Activated naive CD8-positive, alpha-beta T cell treated with anti-CD3 and anti-CD28 coated beads, Interleukin-2, amount 50 U/mL, for 24 hours (primary cell): Measurements from ENCODE around the gene PLXNB2.

Experiments
- ATAC-seq: fragments of 150-1000 bp; cut with Tn5 transposase; one replicate; pipeline ENCODE4 v1.10.0; 2021
- DNase-seq: peaks from one replicate; pipeline ENCODE4 v3.0.0; 2021
- H3K27ac Mint-ChIP-seq: one replicate; pipeline ENCODE4 v1.8.0; 2021; ENCODE audit warnings: mild to moderate bottlenecking, mixed read lengths
- H3K27me3 Mint-ChIP-seq: one replicate; pipeline ENCODE4 v1.8.0; 2021; ENCODE audit warnings: mixed read lengths
- H3K36me3 Mint-ChIP-seq: one replicate; pipeline ENCODE4 v1.8.0; 2021; ENCODE audit warnings: low read depth, mixed read lengths
- H3K4me1 Mint-ChIP-seq: one replicate; pipeline ENCODE4 v1.8.0; 2021; ENCODE audit warnings: mixed read lengths
- H3K4me3 Mint-ChIP-seq: one replicate; pipeline ENCODE4 v1.8.0; 2021; ENCODE audit warnings: mild to moderate bottlenecking, moderate library complexity, mixed read lengths
- H3K9me3 Mint-ChIP-seq: one replicate; pipeline ENCODE4 v1.8.0; 2021; ENCODE audit warnings: mixed read lengths

PLXNB2 gene

GRCh38 chr22:50310031-50310722 is 2.7 kb upstream of the PLXNB2 start:
- Mint-ChIP-seq H3K4me3 (no peak overlapping the region), H3K4me1 (peaks cover 23% of the 10 kb centered on the region), H3K27me3 (peaks cover 6% of the 10 kb centered on the region), H3K36me3 (no peaks in the 10 kb centered on the region), H3K27ac (no peak overlapping the region), H3K9me3 (no peaks in the 10 kb centered on the region)
- ATAC-seq, result no peak
- DNase-seq, result no peak

GRCh38 chr22:50309601-50309991 is 2.1 kb upstream of the PLXNB2 start:
- peaks cover 19% of the 10 kb centered on the region for H3K4me1 Mint-ChIP-seq
- no peaks in the 10 kb centered on the region for H3K9me3 Mint-ChIP-seq
- ATAC-seq (no peak), DNase-seq (no peak)
- H3K27ac Mint-ChIP-seq, result no peak overlapping the region
- H3K27me3 Mint-ChIP-seq, result peaks cover 6% of the 10 kb centered on the region
- no peak overlapping the region for H3K4me3 Mint-ChIP-seq
- H3K36me3 Mint-ChIP-seq, result no peaks in the 10 kb centered on the region

DNA sequence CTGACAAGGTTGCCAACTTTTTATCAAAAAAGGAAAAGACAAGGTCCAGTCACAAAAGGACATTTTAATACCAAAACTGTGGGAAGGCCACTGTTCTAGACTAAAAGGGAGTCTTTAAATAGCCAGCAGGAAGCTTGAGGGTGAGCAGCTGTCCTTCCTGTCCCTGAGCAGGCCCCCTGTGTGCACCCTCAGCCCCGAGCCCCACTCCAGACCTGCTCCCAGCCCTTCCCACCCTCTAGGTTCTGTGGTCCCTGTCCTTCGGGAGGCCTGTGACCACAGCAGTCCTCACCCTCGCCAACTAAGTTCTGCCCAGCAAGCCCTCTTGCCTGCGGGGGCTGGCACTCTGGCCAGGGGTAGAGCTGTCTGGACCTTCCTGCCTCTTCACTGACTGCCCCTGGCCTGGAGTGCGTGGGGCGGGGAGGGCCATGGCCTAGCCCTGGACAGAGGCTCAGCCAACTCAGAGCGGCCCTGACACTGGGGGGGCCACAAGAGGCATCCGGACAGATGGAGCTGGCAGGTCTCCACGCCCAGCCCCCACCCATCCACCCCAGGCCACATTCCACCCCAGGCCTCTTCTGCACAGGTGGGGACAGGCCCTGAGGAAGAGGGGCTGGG is 1.6 kb upstream of the PLXNB2 start:
- Mint-ChIP-seq H3K9me3 (no peaks in the 10 kb centered on the region), H3K4me3 (peak overlapping the region; percentile 25), H3K4me1 (peaks cover 17% of the 10 kb centered on the region), H3K27me3 (peaks cover 6% of the 10 kb centered on the region), H3K27ac (no peak overlapping the region), H3K36me3 (no peaks in the 10 kb centered on the region)
- DNase-seq (no peak), ATAC-seq (no peak)

GRCh38 chr22:50308597-50308935 is 1.1 kb upstream of the PLXNB2 start:
- no peak for ATAC-seq
- Mint-ChIP-seq H3K27ac (no peak overlapping the region), H3K27me3 (peaks cover 6% of the 10 kb centered on the region), H3K4me3 (peak overlapping the region; percentile 25), H3K4me1 (peaks cover 13% of the 10 kb centered on the region), H3K36me3 (no peaks in the 10 kb centered on the region), H3K9me3 (no peaks in the 10 kb centered on the region)
- no peak for DNase-seq

DNA sequence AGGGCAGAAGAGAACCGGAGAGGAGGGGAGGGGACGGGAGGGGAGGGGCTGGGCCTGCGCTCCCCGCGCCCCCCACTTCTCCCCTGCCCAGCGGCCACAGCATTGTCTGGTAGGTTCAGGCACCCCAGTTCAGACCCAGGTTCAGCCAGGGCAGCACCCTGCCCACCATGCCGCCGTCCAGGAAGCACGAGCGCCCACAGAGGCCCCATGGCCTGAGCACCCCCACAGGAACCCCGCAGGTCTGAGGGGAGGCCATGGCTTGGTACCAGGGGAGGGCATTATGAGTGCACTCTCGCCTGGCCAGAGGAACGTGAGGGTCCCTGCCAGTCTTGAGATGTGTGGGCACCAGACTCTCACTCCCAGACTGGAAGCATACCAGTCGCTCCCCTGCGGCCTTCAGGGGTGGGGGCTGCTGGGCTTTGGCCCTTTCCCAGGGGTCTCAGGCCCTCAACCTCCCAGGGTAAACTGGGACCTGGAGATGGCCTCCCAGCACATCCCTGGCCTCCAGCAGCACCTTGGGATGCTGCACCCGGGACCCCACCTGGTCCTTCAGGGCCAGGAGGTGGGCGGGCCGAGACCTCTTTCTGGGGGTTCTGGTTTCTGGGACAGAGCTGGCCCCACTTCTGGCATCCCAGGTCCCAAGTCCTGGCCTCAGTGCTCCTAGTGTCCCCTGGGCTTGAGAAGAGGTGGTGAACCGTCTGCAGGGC is 597 bp upstream of the PLXNB2 start:
- ATAC-seq (no peak), DNase-seq (no peak)
- H3K4me3 Mint-ChIP-seq, result no peak overlapping the region
- H3K36me3 Mint-ChIP-seq, result no peaks in the 10 kb centered on the region
- no peaks in the 10 kb centered on the region for H3K9me3 Mint-ChIP-seq
- no peak overlapping the region for H3K27ac Mint-ChIP-seq
- H3K4me1 Mint-ChIP-seq, result peaks cover 13% of the 10 kb centered on the region
- H3K27me3 Mint-ChIP-seq, result peaks cover 6% of the 10 kb centered on the region

DNA sequence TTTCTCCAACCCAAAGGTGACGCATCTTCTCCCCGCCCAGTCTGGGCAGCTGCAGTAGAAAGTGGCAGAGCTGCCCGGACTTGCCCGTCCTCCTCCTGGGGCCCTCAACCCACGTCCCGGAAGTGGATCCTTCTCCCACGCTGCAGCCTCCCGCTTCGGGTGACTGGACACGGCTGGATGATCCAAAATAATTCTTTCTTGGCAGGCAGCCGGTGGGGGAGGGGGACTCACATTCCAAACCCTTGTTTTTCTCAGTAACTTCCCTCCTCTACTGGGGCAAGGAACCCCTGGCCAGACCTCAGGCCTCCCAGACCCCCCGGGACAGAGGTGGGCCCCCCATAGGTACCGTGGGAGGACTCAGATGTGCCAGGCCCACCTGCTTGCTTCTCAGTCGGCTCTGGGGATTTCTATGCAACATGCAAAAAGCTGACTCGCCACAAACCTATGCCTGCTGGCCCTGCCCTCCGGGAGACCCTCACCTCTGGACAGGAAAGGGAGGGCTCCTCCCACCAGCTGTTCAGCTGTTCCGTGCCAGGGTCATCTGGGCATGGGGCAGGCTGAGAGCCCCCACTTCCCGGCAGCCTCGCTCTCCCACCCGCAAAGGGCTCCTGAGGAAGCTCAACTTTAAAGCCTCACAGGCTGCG is 1.4 kb downstream of the PLXNB2 start:
- Mint-ChIP-seq H3K4me1 (peaks cover 17% of the 10 kb centered on the region), H3K9me3 (no peaks in the 10 kb centered on the region), H3K36me3 (no peaks in the 10 kb centered on the region), H3K4me3 (peak overlapping the region; percentile 40), H3K27ac (no peak overlapping the region), H3K27me3 (peaks cover 6% of the 10 kb centered on the region)
- ATAC-seq (no peak), DNase-seq (no peak)

GRCh38 chr22:50305393-50305922 is 2.0 kb downstream of the PLXNB2 start:
- DNase-seq (no peak), ATAC-seq (no peak)
- Mint-ChIP-seq H3K36me3 (no peaks in the 10 kb centered on the region), H3K27me3 (peaks cover 6% of the 10 kb centered on the region), H3K4me3 (no peak overlapping the region), H3K9me3 (no peaks in the 10 kb centered on the region), H3K4me1 (peaks cover 17% of the 10 kb centered on the region), H3K27ac (no peak overlapping the region)

GRCh38 chr22:50304528-50305392 is 2.7 kb downstream of the PLXNB2 start:
- Mint-ChIP-seq H3K9me3 (no peaks in the 10 kb centered on the region), H3K4me3 (peak overlapping the region; percentile 21), H3K36me3 (no peaks in the 10 kb centered on the region), H3K27ac (no peak overlapping the region), H3K27me3 (peaks cover 6% of the 10 kb centered on the region), H3K4me1 (peaks cover 17% of the 10 kb centered on the region)
- ATAC-seq (no peak), DNase-seq (no peak)

DNA sequence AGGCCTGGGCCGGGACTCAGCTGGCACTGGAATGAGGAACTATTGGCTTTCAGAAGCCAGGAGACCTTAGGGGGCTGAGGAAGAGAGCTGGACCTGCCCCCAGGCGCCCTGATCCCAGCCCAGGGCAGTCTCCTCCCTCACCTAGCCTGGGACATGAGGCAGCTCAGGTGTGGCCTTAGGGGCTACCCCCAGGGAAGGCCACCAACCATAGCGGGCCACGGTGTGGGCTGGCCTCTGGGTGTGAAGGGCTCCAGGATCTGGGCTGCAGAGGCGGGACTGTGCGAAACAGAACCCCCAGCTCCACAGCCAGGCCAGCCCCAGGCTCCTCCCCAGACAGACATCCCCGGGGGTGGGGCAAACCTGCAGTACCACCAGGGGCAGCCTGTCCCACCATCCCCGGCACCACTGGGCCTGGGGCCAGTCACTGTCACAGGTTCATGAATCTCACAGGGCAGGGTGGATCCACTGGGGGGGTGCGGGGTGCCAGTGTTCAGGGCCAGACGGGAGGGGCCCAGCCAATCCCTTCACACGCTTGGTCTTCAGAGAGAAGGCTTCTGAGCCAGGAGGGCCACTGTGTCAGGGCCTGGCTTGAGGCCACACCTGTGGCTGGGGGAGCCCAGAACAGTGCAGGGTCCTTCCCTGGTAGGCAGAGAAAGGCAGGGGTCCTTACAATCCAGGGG is 3.5 kb downstream of the PLXNB2 start:
- Mint-ChIP-seq H3K27me3 (peaks cover 6% of the 10 kb centered on the region), H3K27ac (no peak overlapping the region), H3K36me3 (no peaks in the 10 kb centered on the region), H3K4me3 (peak overlapping the region; percentile 21), H3K4me1 (peaks cover 17% of the 10 kb centered on the region), H3K9me3 (no peaks in the 10 kb centered on the region)
- ATAC-seq, result no peak
- no peak for DNase-seq

- Mint-ChIP-seq H3K4me1 (peaks cover 14% of the 10 kb centered on the region), H3K27me3 (peaks cover 6% of the 10 kb centered on the region)
- no peak for ATAC-seq
These were observed 4.0 kb downstream of the PLXNB2 start for GRCh38 chr22:50303515-50303847.

DNA sequence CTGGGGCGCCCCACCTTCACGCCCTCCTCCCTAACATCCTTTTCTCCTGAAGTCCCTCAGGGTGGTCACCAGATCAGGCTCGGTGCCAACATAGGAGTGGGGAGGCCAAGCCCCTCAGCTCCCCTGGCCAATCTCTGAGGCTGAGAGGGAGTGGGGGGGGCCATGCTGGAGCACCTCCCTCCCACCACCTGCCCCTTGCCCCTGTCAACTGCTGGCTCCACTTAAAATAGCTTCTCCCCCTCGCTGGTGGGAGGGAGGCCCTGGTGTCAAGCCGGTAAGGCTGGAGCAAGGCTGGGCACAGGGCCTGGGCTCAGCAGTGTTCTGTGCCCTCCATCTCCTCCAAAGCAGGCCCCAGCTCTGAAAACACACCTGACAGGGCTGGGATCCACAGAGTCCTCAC is 4.9 kb downstream of the PLXNB2 start:
- Mint-ChIP-seq H3K9me3 (no peaks in the 10 kb centered on the region), H3K27ac (no peak overlapping the region), H3K4me1 (peaks cover 14% of the 10 kb centered on the region), H3K27me3 (peaks cover 6% of the 10 kb centered on the region), H3K4me3 (no peak overlapping the region), H3K36me3 (no peaks in the 10 kb centered on the region)
- no peak for ATAC-seq
- DNase-seq, result no peak

More at GRCh38 chr22:50303515-50303847, 4.0 kb downstream of the PLXNB2 start:
- Mint-ChIP-seq H3K27ac (no peak overlapping the region), H3K9me3 (no peaks in the 10 kb centered on the region), H3K4me3 (no peak overlapping the region), H3K36me3 (no peaks in the 10 kb centered on the region)
- no peak for DNase-seq

- no peak for ATAC-seq
- no peaks in the 10 kb centered on the region for H3K9me3 Mint-ChIP-seq
- H3K36me3 Mint-ChIP-seq, result no peaks in the 10 kb centered on the region
These were observed 5.4 kb downstream of the PLXNB2 start for GRCh38 chr22:50302041-50302541.

GRCh38 chr22:50301581-50301991 is 5.9 kb downstream of the PLXNB2 start:
- Mint-ChIP-seq H3K27me3 (peaks cover 6% of the 10 kb centered on the region), H3K9me3 (no peaks in the 10 kb centered on the region), H3K4me3 (no peak overlapping the region), H3K4me1 (peaks cover 14% of the 10 kb centered on the region), H3K27ac (no peak overlapping the region), H3K36me3 (no peaks in the 10 kb centered on the region)
- DNase-seq (no peak), ATAC-seq (no peak)

More at GRCh38 chr22:50302041-50302541, 5.4 kb downstream of the PLXNB2 start:
- DNase-seq, result no peak
- H3K27me3 Mint-ChIP-seq, result peaks cover 6% of the 10 kb centered on the region
- peaks cover 14% of the 10 kb centered on the region for H3K4me1 Mint-ChIP-seq
- H3K27ac Mint-ChIP-seq, result no peak overlapping the region
- H3K4me3 Mint-ChIP-seq, result no peak overlapping the region
